Astrocyte (in vitro differentiated cells and primary cell): ENCODE results near the gene AK8. TPM values are rescaled to one million over a fixed set of nuclear protein-coding genes. Genes with fewer than 3 reads are reported as not detected.

ENCODE experiments used
- DNase-seq: peaks from one replicate; pipeline ENCODE4 v3.0.0-alpha.2; 2010; ENCODE audit warnings: low read depth
- FAIRE-seq: peaks from 2 replicates; lab custom pipeline; 2011; peaks lifted over from hg19 to GRCh38; lab: Jason Lieb, UNC
- H2AFZ ChIP-seq: 2 replicates; pipeline ENCODE4 v1.6.0; 2012; ENCODE audit warnings: low read depth, low read length, inconsistent platforms
- H3K27ac ChIP-seq: 2 replicates; pipeline ENCODE4 v1.5.1; 2011; ENCODE audit warnings: low read depth, low read length, inconsistent platforms
- H3K27me3 ChIP-seq: 2 replicates; pipeline ENCODE4 v1.6.0; 2011; ENCODE audit warnings: low read length, inconsistent platforms; ENCODE audit not compliant: insufficient read depth
- H3K36me3 ChIP-seq: 2 replicates; pipeline ENCODE4 v1.5.1; 2011; ENCODE audit warnings: low read length, inconsistent platforms; ENCODE audit not compliant: insufficient read depth
- H3K4me1 ChIP-seq: 2 replicates; pipeline ENCODE4 v1.5.1; 2011; ENCODE audit warnings: low read length, inconsistent platforms; ENCODE audit not compliant: insufficient read depth
- H3K4me2 ChIP-seq: 2 replicates; pipeline ENCODE4 v1.6.0; 2012; ENCODE audit warnings: low read length, inconsistent platforms
- H3K4me3 ChIP-seq: 2 replicates; pipeline ENCODE4 v1.5.1; 2011; ENCODE audit warnings: low read depth, mild to moderate bottlenecking, low read length, inconsistent platforms; ENCODE audit not compliant: insufficient read depth
- H3K79me2 ChIP-seq: 2 replicates; pipeline ENCODE4 v1.6.0; 2012; ENCODE audit warnings: mild to moderate bottlenecking, low read length, inconsistent platforms; ENCODE audit not compliant: insufficient read depth
- H3K9ac ChIP-seq: 2 replicates; pipeline ENCODE4 v1.6.0; 2012; ENCODE audit warnings: mild to moderate bottlenecking, low read length, inconsistent platforms
- H3K9me3 ChIP-seq: 2 replicates; pipeline ENCODE4 v1.5.1; 2012; ENCODE audit warnings: low read depth, mild to moderate bottlenecking, low read length, inconsistent platforms; ENCODE audit not compliant: insufficient read depth
- H4K20me1 ChIP-seq: 2 replicates; pipeline ENCODE4 v1.6.0; 2012; ENCODE audit warnings: low read length, inconsistent platforms; ENCODE audit not compliant: insufficient read depth
- H3K27ac Mint-ChIP-seq: one replicate; pipeline ENCODE4 v1.8.0; 2021; ENCODE audit warnings: mild to moderate bottlenecking, mixed read lengths; ENCODE audit not compliant: unreplicated experiment
- H3K27me3 Mint-ChIP-seq: one replicate; pipeline ENCODE4 v1.8.0; 2021; ENCODE audit warnings: low read depth, mixed read lengths; ENCODE audit not compliant: unreplicated experiment
- H3K36me3 Mint-ChIP-seq: one replicate; pipeline ENCODE4 v1.8.0; 2021; ENCODE audit warnings: low read depth, mixed read lengths; ENCODE audit not compliant: unreplicated experiment
- H3K4me1 Mint-ChIP-seq: one replicate; pipeline ENCODE4 v1.8.0; 2021; ENCODE audit warnings: low read depth, mixed read lengths; ENCODE audit not compliant: unreplicated experiment
- H3K4me3 Mint-ChIP-seq: one replicate; pipeline ENCODE4 v1.8.0; 2021; ENCODE audit warnings: mild to moderate bottlenecking, moderate library complexity, mixed read lengths; ENCODE audit not compliant: unreplicated experiment
- H3K9me3 Mint-ChIP-seq: one replicate; pipeline ENCODE4 v1.8.0; 2021; ENCODE audit warnings: mild to moderate bottlenecking, mixed read lengths; ENCODE audit not compliant: unreplicated experiment
- EZH2 ChIP-seq: IDR thresholded peaks from 2 replicates; pipeline ENCODE4 v1.6.1; 2012; ENCODE audit warnings: mild to moderate bottlenecking, low read length, inconsistent platforms; ENCODE audit not compliant: insufficient read depth
- total RNA-seq: library from RNA; stranded (reverse); gene quantifications from 2 replicates; pipeline ENCODE4 v1.2.1, GENCODE V29; 2021
- TF ChIP-seq, protein P1 (sequence below): IDR thresholded peaks from 2 replicates; pipeline ENCODE4 v1.5.1; 2011; ENCODE audit warnings: low read depth, mild to moderate bottlenecking, inconsistent platforms, low read length, moderate library complexity; ENCODE audit not compliant: insufficient read depth

Gene AK8
- total RNA-seq, 1 donor from 2014 or later, result 0.27 TPM

DNA sequence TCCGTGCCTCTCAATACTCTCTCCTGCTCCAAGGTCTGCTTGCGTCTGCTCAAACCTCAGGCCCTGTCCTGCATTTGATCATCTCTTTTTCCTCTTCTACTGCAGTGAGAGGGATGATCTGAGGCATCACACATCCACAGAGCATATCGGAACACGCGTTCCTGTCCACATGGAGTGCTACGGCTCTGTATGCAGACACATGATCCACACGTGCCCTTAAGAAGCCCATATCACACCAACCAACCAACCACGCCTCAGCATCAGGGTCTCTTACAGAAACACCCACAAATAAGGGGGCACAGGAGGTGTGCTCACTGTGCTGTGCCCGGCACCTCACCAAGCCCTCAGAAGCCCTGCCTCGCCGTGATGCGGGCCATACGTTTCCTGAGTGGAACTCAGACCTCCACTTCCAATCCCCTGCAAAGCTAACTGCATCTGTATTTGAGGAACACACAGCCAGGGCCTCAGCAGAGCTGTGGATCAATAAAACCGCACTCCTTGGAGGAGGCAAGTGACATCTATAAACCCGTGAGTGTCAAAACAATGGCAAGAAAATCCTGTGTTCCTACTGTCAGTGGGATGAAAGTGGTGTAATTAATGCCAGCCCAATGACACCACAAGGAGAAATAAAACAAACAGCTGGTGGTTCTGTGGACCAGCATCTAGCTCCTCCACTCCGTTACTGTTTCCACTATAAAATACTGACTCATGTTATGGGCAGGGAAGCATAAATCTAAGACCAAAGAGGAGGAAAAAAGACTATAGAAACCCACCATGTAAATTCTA is 40.4 kb downstream of the AK8 start:
- TF ChIP-seq, protein P1, sequence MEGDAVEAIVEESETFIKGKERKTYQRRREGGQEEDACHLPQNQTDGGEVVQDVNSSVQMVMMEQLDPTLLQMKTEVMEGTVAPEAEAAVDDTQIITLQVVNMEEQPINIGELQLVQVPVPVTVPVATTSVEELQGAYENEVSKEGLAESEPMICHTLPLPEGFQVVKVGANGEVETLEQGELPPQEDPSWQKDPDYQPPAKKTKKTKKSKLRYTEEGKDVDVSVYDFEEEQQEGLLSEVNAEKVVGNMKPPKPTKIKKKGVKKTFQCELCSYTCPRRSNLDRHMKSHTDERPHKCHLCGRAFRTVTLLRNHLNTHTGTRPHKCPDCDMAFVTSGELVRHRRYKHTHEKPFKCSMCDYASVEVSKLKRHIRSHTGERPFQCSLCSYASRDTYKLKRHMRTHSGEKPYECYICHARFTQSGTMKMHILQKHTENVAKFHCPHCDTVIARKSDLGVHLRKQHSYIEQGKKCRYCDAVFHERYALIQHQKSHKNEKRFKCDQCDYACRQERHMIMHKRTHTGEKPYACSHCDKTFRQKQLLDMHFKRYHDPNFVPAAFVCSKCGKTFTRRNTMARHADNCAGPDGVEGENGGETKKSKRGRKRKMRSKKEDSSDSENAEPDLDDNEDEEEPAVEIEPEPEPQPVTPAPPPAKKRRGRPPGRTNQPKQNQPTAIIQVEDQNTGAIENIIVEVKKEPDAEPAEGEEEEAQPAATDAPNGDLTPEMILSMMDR, result no peak
- no peak for TF ChIP-seq EZH2
- Histone ChIP-seq H3K9me3 (no peaks in the 10 kb centered on the region), H3K79me2 (no peaks in the 10 kb centered on the region), H3K4me3 (no peak overlapping the region), H2AFZ (no peak overlapping the region), H3K27me3 (peaks cover 10% of the 10 kb centered on the region), H3K9ac (no peak overlapping the region), H3K27ac (no peak overlapping the region), H3K4me2 (no peak overlapping the region), H3K4me1 (peaks cover 5% of the 10 kb centered on the region), H3K36me3 (no peaks in the 10 kb centered on the region), H4K20me1 (no peaks in the 10 kb centered on the region)
- Mint-ChIP-seq H3K4me1 (peaks cover 8% of the 10 kb centered on the region), H3K9me3 (no peaks in the 10 kb centered on the region), H3K27ac (no peak overlapping the region), H3K27me3 (peaks cover 30% of the 10 kb centered on the region), H3K36me3 (no peaks in the 10 kb centered on the region), H3K4me3 (no peak overlapping the region)
- no peak for DNase-seq
- no peak for FAIRE-seq

DNA sequence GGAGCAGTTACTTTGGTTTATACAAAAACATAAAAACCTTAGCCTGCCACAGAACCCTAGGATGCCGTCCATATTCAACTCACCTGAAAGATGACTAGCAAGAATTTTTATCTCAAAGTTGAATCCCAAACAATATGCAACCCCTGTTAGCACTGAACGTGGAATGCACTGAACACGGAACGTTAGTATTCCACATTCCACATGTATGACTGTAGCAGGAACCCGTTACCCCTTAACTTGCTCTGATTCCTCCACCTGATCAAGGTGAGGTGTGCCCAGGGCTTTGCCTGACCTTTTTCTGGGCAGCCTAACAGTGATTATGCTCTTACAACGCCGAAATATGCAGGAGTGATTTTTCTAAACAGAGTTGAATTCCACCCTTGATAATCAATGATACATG is 43.7 kb downstream of the AK8 start:
- Histone ChIP-seq H2AFZ (no peak overlapping the region), H3K79me2 (no peaks in the 10 kb centered on the region), H3K4me3 (no peak overlapping the region), H3K27ac (no peak overlapping the region), H3K9me3 (no peaks in the 10 kb centered on the region), H3K36me3 (no peaks in the 10 kb centered on the region), H3K4me1 (peaks cover 4% of the 10 kb centered on the region), H3K27me3 (peaks cover 18% of the 10 kb centered on the region), H3K4me2 (no peak overlapping the region), H4K20me1 (no peaks in the 10 kb centered on the region), H3K9ac (no peak overlapping the region)
- no peaks in the 10 kb centered on the region for H3K9me3 Mint-ChIP-seq
- no peak for DNase-seq
- H3K4me1 Mint-ChIP-seq, result peaks cover 4% of the 10 kb centered on the region
- no peak overlapping the region for H3K27ac Mint-ChIP-seq
- H3K27me3 Mint-ChIP-seq, result peaks cover 32% of the 10 kb centered on the region
- H3K4me3 Mint-ChIP-seq, result no peak overlapping the region
- no peaks in the 10 kb centered on the region for H3K36me3 Mint-ChIP-seq
- no peak for TF ChIP-seq EZH2
- TF ChIP-seq, protein P1, result no peak
- FAIRE-seq, result no peak

DNA sequence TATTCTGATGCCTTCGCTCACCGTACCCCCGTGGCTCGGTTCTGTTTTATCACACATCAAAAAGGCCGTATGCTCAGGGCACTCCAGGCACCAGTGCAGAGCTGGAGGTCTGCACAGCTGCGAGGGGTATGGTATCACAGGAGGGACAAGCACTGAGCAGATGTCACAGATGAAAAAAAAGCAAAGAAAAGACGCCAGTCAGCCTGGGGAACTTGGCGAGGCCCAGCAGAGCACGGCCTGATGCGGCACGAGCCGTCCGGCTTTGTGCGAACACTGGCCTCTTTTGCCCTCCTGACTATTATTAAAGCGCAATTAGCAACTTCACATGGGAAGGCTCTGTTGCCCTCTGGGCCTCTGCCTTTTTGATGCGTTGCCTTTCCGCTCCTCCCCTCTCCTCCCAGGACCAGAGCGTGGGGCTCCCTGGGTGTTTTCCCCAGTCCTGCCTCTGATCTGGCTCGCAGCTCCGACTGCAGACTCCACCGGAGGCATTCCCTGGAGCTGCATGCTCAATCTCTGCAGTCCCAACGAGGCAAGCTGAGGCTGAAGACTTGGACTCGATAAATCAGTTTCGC is 44.4 kb downstream of the AK8 start:
- Mint-ChIP-seq H3K9me3 (no peaks in the 10 kb centered on the region), H3K27me3 (peaks cover 32% of the 10 kb centered on the region), H3K4me3 (no peak overlapping the region), H3K36me3 (no peaks in the 10 kb centered on the region), H3K4me1 (no peaks in the 10 kb centered on the region), H3K27ac (peak overlapping the region; percentile 5)
- Histone ChIP-seq H3K36me3 (no peaks in the 10 kb centered on the region), H3K27ac (no peak overlapping the region), H3K4me2 (no peak overlapping the region), H3K9me3 (no peaks in the 10 kb centered on the region), H3K4me3 (no peak overlapping the region), H3K4me1 (no peaks in the 10 kb centered on the region), H3K9ac (no peak overlapping the region), H4K20me1 (no peaks in the 10 kb centered on the region), H3K27me3 (peaks cover 18% of the 10 kb centered on the region), H3K79me2 (no peaks in the 10 kb centered on the region), H2AFZ (peak overlapping the region; percentile 24)
- DNase-seq (no peak), FAIRE-seq (no peak)
- TF ChIP-seq, protein P1, result no peak
- no peak for TF ChIP-seq EZH2
